Stimulated activated CD4-positive, alpha-beta T cell treated with anti-CD3 and anti-CD28 coated beads, Interleukin-12 subunit alpha, Interleukin-12 subunit beta, amount 100 ng/mL, for 48 hours (primary cell): ENCODE data around the gene AIFM3.
"Not testable (repeated sequence)": the region's sequence is repeated elsewhere in the genome, so short reads cannot be mapped to it uniquely, and the experiment has no call there.

Source experiments
- DNase-seq, 3 donors: peaks; one replicate each; pipeline ENCODE4 v3.0.0-alpha.2; 2020; ENCODE audit warnings: low read depth in 2 of 3, low spot score in 1 of 3

The AIFM3 gene

DNA sequence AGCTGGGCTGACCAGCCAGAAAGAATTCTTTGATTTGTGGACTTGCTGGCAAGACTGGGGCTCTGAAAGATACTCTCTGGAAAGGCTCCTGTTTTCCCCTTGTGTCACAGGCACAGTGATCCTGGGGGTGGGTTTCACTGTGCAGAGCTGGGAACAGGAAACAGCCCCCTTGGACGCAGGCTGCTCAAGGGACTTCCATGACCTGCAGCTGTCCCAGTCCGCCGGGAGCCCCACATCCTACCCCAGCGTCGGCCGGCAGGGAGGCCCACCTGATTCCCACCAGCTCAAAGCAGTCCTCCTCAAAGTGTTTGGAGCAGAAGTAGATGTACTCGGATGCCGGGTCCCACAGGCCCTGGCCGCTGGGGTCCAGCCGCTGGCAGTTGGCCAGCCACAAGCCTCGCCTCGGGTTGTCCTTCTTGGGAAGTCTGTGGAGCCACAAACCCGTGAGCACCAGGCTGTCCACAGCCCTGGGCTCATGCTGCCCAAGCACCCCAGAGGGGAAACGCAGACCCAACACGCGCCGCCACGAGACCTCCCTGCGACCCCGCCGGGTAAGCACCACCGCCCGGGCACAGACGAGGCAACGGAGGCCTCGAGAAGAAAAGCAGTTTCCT lies 34.0 kb downstream of the AIFM3 start:
- DNase-seq: no peak

DNA sequence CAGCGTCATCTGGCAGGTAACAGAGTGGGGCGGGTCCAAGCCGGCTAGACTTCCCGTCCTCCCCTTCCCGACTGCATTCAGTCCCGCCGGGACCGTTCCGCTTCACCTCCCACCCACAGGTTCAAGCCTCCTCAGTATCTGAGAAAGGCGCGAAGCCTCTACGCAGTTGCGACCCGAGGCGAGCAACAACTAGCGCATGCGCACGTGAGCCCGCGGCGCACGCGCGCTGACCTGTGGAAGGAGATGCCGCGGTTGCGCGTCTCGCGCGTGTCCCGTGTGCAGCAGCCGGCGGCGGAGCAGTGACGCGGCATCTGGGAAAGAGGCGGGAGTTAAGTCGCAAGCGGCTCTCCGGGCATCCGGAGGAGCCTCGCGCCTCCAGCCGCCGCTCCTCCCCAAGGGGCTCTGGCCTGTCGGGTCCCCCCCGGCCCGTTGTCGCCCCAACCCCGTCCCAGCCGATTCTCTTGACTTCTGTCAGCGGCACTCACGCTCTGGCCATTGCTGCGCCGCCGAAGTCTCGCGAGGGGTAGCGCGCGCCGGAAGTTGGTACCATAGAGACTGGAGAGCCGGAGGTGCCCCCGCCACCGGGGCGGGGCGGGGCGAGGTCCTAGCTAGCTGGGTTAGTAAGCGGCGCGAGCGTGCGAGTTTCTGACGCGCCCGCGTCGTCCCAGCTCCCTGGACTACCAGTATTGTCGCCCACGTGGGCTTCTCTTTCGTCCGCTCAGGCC lies 34.7 kb downstream of the AIFM3 start, which contains the start of gene THAP7:
THAP7 (minus strand) TSS at position 518 of the 725 bp plus-strand sequence; CDS start at position 311, 207 bp downstream.
- peak; percentile 89 to 97 (median 92) for DNase-seq

DNA sequence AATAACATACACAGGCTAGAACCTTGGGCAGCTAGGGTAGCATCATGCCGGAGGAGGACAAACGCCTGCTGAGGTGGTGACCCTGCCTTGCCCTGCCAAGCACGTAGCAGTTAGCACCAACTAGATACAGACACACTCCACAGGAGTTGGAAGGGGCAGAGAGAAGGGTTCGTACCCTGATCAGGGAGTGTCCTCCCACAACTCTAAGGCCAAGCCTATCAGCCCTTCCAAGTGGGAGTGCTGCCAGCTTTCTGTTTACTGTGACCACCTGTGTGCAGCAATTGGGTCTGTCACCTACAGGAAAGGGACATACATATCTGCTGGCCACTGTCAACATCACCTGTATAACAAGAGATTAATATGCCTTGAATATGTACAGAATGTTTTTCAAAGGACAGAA lies 36.7 kb downstream of the AIFM3 start:
- no peak for DNase-seq

DNA sequence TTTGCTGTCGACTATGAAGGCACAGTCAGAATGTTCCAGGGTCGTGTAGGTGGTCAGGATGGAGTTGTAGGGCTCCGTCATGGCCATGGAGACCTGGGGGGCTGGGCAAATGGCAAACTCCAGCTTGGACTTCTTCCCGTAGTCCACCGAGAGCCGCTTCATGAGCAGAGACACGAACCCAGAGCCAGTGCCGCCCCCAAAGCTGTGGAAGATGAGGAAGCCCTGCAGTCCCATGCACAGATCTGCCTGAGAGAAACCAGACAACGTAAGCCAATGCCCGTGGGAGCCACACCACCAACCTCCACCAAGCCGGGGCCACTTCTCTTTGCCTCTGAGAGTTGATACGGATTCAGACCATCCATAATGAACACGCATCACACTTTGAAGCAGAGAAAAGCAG lies 42.2 kb downstream of the AIFM3 start:
- DNase-seq: not testable (repeated sequence)

DNA sequence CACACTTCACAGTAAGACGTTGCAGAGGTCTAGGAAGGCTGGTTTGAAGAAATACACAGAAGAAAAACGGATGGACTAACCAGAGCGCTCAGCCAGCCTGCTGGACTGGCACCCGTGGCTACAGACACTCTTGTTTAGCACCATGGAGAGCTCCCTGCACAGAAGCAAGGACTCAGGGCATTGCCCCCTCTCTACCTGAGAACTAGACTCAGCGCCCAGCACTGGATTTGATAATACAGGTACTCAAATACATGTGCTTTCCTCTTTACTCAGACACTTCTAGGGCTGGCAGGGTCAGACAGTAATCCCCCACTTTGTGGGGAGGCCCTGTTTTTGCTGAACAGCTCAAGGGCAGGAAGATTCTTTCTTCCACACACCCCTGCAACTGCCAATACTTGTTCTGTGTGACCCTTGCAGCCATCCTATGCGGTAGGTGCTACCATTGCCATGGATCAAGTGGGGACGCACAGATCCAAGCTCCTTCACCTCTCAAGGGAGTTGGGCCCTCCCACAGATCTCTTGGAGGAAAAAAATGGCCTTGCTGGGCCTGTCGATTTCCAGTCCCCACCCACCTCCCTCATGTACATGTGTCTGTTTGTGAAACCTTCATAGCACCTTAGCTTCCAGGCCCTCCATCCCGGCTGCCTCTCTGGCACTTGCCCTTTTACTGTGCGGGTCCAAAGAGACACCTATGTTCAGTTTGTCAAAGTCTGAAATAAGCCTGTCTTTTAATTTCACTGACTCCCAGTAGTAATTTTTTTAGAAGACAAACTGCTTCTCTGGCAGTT lies 42.8 kb downstream of the AIFM3 start:
- DNase-seq: no peak

DNA sequence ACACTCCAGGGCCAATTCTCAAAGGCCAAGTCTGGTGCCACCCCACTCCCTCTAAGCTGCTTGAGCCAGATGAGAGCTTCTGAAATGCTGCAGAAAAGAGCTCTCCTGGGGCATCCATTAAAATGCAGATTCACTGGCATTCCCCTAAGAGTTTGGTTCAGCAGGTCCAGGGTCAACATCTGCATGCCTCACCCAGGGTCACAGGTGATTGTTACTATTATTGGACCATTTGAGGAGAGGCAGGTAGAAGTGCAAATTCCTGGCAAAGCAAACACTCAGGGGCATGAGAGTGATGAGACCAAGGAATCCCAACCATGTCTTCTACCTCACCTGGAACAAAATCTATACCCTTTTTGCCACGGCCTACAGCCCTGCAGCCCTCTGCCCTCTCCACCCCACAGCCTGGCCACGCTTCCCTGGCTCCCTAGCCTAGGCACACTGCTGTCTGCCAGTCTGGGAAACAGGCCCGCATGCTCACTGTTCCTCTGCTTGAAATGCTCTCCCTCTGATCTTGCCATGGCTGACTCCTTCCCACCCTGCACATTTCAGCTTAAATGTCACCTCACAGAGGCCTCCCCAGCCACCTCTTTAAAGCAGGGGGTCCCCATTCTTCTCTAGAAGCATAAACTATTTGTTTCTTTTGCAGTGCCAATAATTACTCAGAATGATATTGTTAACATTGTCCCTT lies 43.5 kb downstream of the AIFM3 start:
- DNase-seq: no peak

DNA sequence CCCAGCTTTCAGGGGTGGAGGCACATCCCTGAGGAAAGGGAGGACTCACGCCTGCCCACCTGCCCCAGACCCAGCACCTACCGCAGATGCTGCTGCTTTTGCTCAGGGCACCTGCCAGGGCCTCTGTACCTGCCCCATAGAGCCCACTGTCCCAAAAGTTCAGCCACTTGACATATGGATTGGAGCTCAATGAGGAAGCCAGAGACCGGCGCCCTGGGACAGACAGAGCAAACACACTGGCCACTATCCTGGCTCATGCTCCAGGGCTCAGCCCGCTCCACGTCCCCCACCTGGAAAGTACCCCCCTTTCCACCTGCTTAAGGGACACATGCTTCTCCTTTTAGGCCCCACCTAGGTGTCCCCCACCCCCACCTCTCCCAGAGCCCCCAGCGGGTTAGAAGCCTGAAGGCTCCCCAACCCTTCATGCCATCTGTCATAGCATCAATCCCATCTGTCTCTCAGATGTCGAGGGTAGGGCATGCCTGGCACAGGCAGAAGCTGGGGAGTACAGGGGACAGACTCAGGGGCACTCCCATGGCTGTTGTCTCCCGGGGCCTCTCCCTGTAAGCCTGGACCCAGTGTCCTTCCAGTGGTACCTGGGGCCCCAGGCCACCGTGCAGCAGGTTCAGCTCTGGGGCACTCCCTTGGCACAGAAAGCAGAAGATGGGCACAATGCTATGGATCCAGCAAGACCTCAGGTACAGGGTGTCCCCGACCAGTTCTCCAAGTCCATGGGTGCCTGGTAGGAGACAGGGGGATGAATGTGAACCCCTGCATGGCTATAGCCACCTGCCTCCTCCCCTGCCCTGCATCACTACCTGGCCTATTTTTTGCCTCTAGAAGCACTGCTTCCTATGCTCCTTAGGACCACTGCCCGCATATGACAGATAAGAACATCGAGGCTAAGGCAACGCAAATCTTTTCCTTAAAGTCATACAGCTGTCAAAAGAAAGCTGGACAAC lies 45.7 kb downstream of the AIFM3 start:
- DNase-seq: no peak

DNA sequence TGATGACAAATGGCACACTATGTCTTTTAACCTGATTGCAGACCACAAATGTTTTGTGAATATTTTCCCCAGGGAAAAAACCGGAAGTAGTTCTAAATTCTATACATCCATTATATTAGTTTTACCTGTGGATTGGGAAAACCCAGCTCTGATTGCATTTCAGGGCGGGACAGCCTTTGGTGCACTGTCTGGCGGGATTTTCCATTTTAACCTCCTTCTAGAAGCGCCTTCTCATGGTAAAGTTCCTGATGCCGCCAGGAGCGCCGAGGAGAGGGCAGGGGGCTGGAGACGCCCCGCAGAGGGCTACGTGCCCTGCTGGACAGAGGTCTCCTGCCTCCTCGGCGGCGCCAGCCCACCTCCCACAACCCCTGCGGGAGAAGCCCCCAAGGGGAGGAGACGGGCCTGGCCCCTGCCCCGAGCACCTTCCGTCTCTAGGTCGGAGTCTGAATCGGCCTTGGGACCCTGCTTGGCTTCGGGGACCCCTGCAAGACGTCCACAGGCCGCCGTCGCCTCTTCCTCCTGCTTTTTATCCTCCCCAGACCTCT lies 46.7 kb downstream of the AIFM3 start:
- no peak for DNase-seq

DNA sequence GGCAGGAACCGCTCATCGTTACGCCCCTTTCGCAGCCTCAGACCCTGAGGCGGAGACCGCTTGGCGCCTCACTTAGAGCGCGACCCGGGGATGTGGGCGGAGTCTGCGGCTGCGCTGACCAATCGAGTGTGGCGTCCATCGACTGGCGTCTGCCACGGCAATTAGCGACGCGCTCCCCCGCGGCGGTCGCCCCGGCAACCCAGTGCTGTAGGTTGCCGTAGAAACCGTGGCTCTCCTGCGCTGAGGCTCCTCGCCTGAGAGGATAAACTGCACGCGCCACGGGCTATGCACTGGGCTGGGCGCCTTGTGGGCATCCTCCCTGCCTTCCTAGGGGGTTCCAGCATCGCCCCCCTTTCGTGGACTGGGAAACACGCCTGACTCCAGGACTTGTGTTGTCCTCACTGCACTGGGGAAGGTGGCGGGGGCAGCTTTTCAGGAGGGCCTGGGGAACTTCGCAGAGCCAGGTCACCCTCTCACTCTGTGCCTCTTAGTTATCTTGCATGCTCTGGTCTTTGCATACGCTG lies 47.2 kb downstream of the AIFM3 start:
- peak; percentile 74 to 86 (median 75) for DNase-seq

DNA sequence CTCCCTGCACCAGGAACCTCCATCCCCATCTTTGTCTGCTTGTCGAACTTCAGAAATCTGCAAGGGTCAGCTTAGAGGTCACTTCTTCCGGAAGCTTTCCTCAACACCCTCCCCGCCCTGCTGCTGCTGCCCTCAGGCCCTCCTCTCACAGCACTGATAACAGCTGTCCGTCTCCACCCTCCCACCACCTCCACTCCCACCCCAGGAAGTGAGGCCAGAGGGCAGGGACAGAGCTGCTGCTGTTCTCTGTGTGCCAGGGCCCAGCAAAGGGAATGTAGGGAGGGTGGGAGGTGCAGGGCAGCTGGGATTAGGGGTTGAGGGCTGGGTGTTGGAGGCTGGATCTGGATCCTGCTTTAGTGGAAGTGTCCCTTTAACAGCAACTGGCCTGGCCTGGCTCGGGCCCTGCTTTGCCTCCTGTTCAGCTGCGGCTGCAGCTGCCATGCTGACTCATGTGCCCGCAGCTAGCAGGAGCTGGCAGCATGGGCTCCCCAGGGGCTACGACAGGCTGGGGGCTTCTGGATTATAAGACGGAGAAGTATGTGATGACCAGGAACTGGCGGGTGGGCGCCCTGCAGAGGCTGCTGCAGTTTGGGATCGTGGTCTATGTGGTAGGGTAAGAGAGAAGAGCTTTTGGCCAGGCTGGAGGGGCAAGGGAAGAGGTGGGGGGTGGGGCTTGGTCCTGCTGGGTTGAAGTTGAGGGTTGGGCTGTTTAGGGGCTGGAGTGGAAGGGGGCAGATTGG lies 47.8 kb downstream of the AIFM3 start, which contains the start of gene P2RX6:
P2RX6 (plus strand) TSS at position 440 of the 740 bp plus-strand sequence; CDS start at position 450, 10 bp downstream.
- DNase-seq: no peak

DNA sequence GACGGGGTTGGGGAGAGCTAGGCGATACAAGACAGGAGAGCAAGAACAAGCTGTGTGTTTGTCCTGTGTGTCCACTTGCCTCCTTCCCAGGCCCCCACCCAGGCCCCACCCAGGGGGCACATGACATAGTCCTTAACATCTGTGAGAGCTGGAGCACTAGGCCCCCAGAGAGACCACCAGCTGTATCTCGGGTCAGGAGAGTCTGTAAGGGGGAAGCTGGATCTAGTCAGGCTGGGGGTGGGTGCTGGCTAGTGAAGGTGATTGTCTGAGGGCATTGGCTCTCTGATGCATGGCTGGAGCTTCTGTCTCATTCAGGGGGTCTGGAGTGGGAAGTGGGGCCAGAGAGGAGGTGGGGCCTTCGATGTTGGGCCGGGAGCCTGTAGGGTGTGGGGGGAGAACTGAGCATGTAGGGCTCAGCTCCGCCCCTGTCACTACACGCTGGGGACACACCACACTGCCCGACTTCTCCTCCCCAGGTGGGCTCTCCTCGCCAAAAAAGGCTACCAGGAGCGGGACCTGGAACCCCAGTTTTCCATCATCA lies 48.5 kb downstream of the AIFM3 start:
- no peak for DNase-seq

DNA sequence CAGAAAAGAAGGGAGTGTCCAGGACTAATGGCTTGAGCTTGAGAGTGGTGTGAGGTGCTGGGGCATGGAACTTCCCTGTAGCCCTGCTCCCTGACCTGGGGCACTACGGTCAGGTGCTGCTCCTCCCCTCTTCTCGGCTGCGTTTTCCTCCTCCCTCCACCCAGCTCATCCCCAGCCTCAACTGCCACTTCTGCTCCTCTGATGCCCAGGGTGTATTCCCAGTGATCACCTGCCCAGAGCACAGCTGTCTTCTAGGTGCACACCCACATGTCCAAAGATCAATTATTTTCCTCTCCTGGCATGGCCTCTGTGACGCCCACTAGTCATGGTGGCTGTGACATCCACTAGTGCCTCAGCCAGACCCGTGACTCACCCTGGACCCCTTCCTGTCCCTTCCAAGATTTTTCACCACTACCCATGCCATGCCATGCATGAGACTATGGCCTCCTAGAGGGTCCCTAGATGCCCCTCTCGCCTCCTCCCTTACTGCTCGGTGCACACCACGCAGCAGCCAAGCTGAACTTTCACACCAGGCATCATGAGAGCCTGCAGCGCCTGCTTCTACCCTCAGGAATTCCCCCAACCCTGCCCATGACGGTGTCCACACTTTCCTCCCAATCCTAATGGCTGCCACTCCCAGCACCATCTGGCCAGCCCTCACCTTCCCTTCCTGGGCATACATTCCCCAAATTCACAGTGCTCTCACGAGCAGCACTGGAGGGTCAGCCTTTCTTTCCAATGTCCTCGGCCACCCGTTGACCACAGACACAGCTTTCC lies 49.8 kb downstream of the AIFM3 start:
- no peak for DNase-seq

DNA sequence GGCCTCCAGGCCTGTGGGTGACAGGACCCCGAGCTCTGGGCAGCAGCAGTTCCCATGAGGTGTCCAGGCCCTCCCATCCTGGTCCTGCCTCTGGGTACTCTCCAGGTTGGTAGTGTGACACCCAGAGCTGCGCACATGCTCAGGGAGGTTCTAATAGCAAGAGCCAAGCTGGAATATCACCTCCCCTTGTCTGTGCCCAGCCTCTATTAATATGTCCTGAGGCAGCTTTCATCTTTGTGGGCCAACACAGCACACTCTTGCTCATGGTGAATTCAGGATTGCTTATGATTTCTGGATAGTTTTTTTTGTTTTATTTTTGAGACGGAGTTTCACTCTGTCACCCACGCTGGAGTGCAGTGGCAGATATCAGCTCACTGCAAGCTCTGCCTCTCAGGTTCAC lies 51.3 kb downstream of the AIFM3 start:
- DNase-seq: no peak

DNA sequence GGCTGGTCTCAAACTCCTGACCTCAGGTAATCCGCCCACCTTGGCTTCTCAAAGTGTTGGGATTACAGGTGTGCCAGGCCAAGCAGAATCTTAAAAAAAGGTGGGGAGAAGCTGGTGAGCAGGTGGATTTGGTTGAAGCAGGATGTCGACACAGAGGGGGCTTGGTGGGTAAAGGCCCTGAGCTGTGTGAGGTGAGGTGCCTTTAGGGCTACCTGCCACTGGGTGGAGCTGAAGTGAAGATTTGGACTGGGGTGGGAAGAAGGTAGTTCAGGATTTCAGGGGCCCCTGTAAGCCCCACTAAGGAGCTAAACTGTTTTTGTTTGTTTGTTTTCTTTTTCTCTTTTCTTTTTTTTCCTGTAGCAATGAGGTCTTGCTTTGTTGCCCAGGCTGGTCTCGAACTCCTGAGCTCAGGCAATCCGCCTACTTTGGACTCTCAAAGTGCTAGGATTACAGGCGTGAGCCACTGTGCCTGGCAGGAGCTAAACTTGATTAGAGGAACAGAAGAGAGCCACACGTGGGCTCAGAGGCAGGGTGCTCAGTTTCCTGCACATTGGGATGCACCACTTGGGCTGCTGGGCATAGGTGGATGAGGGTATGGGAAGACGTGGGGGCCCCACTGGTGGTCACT lies 53.9 kb downstream of the AIFM3 start:
- DNase-seq: no peak

DNA sequence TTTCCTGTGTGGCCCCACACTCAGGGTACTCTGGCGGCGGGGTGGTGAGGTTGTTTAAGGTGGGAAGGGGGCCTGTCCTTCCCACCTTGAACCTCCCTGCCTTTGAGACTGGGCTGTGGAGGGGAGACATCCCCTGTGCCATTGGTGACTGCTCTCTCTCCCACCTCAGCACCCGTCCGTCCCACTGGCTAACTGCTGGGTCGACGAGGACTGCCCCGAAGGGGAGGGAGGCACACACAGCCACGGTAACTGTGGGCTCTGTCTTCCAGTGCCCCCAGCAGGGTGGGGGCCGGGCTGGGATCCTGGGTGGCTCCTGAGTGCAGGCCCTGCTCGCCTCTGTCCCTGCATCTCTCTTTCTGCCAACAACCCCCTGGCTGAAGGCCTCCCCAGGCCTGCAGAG lies 55.5 kb downstream of the AIFM3 start:
- no peak for DNase-seq

DNA sequence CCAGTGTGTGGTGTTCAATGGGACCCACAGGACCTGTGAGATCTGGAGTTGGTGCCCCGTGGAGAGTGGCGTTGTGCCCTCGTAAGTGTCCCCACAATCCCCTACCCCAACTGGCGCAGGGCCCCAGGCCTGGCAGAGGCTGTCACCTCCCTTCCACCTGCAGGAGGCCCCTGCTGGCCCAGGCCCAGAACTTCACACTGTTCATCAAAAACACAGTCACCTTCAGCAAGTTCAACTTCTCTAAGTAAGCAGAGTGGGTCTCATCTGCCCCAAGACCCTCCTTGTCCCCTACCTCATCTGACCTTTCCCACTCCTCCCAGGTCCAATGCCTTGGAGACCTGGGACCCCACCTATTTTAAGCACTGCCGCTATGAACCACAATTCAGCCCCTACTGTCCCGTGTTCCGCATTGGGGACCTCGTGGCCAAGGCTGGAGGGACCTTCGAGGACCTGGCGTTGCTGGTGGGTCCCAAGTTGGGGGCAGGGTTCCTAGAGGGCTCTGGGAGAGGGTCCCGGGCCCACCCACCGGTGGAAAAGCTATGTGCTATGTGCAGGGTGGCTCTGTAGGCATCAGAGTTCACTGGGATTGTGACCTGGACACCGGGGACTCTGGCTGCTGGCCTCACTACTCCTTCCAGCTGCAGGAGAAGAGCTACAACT lies 56.0 kb downstream of the AIFM3 start:
- no peak for DNase-seq

DNA sequence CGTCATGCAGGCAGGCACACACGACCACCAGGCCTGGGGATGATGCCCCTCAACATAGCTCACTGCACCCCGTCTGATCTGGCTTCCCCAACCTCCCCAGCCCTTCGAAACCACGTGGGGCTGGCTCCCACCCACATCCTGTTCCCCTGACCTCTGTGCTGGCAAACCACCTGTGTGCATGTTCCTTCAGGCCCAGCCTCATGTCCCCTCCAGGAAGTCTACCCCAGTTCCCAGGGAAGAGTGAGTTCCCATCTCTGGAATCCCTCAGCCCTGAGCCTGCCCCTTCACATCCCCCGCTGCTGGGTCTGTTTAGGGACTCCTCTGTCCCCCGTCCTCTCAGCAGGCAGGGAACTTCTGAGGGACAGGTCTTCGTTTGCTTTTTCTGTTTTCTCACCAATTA lies 58.2 kb downstream of the AIFM3 start:
- DNase-seq: no peak
